ENCODE results near the gene ZNF101. TPM values are rescaled to one million over a fixed set of nuclear protein-coding genes. Genes with fewer than 3 reads are reported as not detected.

The ZNF101 gene
- total and polyA plus RNA-seq, 9 donors = 2.9 to 12.6 (median 5.6) TPM

DNA sequence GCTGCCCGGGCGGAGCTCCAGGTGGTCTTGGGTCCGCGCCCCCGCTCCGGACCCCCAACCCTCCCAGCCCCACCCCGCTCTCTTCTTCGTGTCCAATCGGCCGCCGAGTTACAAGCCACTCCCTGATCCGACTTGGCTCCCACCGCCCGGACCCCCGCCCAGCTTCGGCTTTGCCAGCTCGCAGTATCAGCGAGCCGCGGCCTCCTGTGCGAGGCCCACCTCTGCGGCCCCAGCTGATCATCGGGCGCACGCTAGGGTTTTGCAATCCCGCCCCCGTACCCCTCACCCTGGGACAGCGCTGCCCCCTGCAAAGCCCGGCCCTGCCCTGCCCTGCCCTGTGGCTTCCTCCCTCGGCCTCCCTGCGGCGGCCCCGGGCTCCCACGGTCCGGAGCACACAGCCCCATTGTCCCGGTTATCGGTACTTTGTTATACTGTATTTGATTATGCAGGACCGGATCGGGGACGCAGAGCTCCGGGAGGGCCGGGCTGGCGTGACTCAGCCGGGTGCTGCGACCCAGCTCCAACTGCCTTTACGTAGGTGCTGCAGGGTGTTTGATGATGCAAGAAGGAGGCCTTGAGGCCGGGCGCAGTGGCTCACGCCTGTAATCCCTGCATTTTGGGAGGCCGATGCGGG, 40.0 kb upstream of the ZNF101 start:
- peak overlapping the region in 1 of 2 donors; percentile 41 for H3K27ac ChIP-seq
- H3K36me3 ChIP-seq = no peaks in the 10 kb centered on the region
- peaks cover 2% of the 10 kb centered on the region for H3K4me1 ChIP-seq (ENCODE audit: insufficient read depth)
- no peaks in the 10 kb centered on the region for H3K9me3 ChIP-seq
- H3K4me3 ChIP-seq = peak overlapping the region; percentile 40
- intact Hi-C loops (cut with DNase I) = no loop called here
- no peak for TF ChIP-seq POLR2A (IDR thresholded peaks at IDR 0.05)
- TF ChIP-seq EP300 (IDR thresholded peaks at IDR 0.05) = no peak
- TF ChIP-seq, protein P1, sequence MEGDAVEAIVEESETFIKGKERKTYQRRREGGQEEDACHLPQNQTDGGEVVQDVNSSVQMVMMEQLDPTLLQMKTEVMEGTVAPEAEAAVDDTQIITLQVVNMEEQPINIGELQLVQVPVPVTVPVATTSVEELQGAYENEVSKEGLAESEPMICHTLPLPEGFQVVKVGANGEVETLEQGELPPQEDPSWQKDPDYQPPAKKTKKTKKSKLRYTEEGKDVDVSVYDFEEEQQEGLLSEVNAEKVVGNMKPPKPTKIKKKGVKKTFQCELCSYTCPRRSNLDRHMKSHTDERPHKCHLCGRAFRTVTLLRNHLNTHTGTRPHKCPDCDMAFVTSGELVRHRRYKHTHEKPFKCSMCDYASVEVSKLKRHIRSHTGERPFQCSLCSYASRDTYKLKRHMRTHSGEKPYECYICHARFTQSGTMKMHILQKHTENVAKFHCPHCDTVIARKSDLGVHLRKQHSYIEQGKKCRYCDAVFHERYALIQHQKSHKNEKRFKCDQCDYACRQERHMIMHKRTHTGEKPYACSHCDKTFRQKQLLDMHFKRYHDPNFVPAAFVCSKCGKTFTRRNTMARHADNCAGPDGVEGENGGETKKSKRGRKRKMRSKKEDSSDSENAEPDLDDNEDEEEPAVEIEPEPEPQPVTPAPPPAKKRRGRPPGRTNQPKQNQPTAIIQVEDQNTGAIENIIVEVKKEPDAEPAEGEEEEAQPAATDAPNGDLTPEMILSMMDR (IDR thresholded peaks at IDR 0.05) = no peak
- H3K27me3 ChIP-seq = no peaks in the 10 kb centered on the region
- 7 to 18% (median 12%) methylated on average over 41 to 51 of the region's 51 CpGs for WGBS, 3 donors
- DNase-seq = peak; percentile 54 to 67 (median 60)

DNA sequence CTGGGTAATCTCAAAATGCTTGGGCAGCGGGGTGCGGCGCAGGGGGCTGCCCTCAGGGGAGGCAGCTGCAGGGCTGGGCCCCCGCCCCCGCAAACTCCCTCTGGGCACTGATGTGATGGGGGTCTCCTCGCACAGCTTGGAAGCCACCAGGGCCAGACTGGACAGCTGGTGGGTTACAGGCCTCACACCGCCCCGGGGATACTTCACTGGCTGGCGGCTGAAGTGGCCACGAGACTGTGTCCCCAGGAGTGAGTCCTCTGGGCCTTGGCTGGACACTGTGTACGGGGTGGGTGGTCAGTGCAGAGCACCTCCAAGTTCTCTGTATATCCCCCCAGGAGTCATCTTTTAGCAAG, 38.6 kb upstream of the ZNF101 start:
- no peak for DNase-seq
- Histone ChIP-seq H3K4me1 (ENCODE audit: insufficient read depth) (peaks cover 2% of the 10 kb centered on the region), H3K27me3 (no peaks in the 10 kb centered on the region), H3K9me3 (no peaks in the 10 kb centered on the region), H3K4me3 (no peak overlapping the region), H3K36me3 (no peaks in the 10 kb centered on the region), H3K27ac (no peak overlapping the region)
- TF ChIP-seq POLR2A (IDR thresholded peaks at IDR 0.05) (no peak), EP300 (IDR thresholded peaks at IDR 0.05) (no peak)
- TF ChIP-seq, protein P1 (IDR thresholded peaks at IDR 0.05) = no peak
- intact Hi-C loops (cut with DNase I) = no loop called here
- WGBS, 3 donors = 96 to 97% (median 96%) methylated on average over 7 to 11 of the region's 11 CpGs

- no peak for TF ChIP-seq POLR2A (IDR thresholded peaks at IDR 0.05)
- TF ChIP-seq, protein P1 (IDR thresholded peaks at IDR 0.05) = no peak
- TF ChIP-seq EP300 (IDR thresholded peaks at IDR 0.05) = no peak
- 98 to 100% (median 99%) methylated on average over 2 of the region's 2 CpGs for WGBS, 3 donors
- H3K9me3 ChIP-seq = no peaks in the 10 kb centered on the region
- H3K36me3 ChIP-seq = no peaks in the 10 kb centered on the region
- peaks cover 2% of the 10 kb centered on the region for H3K4me1 ChIP-seq (ENCODE audit: insufficient read depth)
- intact Hi-C loops (cut with DNase I) = no loop called here
- no peak overlapping the region for H3K27ac ChIP-seq
- H3K27me3 ChIP-seq = no peaks in the 10 kb centered on the region
- no peak overlapping the region for H3K4me3 ChIP-seq
- no peak for DNase-seq
These were observed 38.2 kb upstream of the ZNF101 start for GRCh38 chr19:19630426-19630825.

DNA sequence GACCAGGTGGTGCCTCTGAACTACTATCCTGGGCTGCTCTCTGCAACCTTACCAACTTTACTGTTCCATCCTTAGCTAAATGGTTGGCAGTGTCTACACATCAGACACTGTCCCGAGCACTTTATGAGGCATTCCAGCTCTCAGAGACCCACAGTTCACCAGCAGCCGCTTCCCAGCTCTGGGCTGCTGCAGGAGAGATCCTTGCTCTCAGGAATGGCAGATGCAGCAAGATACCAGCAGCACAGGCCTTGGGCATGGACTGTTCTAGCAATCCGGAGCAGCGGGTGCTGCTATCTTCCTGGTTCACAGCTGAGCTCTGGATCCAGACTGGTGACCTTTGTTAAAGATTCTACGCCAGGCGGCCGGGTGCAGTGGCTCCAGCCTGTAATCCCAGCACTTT, 37.3 kb upstream of the ZNF101 start:
- no peaks in the 10 kb centered on the region for H3K36me3 ChIP-seq
- no peak overlapping the region for H3K27ac ChIP-seq
- peaks cover 2% of the 10 kb centered on the region for H3K4me1 ChIP-seq (ENCODE audit: insufficient read depth)
- intact Hi-C loops (cut with DNase I) = no loop called here
- WGBS, 3 donors = 86 to 89% (median 89%) methylated on average over 7 of the region's 7 CpGs
- H3K27me3 ChIP-seq = no peaks in the 10 kb centered on the region
- no peaks in the 10 kb centered on the region for H3K9me3 ChIP-seq
- no peak for DNase-seq
- no peak overlapping the region for H3K4me3 ChIP-seq
- TF ChIP-seq EP300 (IDR thresholded peaks at IDR 0.05) = no peak
- TF ChIP-seq POLR2A (IDR thresholded peaks at IDR 0.05) = no peak
- TF ChIP-seq, protein P1 (IDR thresholded peaks at IDR 0.05) = no peak

All from ovary (tissue), 9 donors.